Psoas muscle (tissue), 8 donors: Measurements from ENCODE around the gene CD248. TPM values are rescaled to one million over a fixed set of nuclear protein-coding genes. Genes with fewer than 3 reads are reported as not detected.

ENCODE experiments used
- ATAC-seq, 4 donors: fragments of 200-7000 bp; cut with Tn5 transposase; one replicate each; pipeline ENCODE4 v1.9.1; 2020; ENCODE audit warnings: moderate library complexity in 3 of 4, mild to moderate bottlenecking in 2 of 4
- DNase-seq, 2 donors: peaks; one replicate each; pipeline ENCODE4 v3.0.0-alpha.2; 2020
- H3K27ac ChIP-seq: fragments of 200-600 bp; one replicate; pipeline ENCODE4 v1.8.0; 2022
- H3K27me3 ChIP-seq, 3 donors: fragments of 200-600 bp in 1 of 3; one replicate each; pipeline versions ENCODE4 v1.6.1 to v1.8.0; 2013 to 2022; ENCODE audit warnings: low read length in 2 of 3, mild to moderate bottlenecking in 2 of 3, moderate library complexity in 1 of 3; ENCODE audit not compliant: insufficient read depth in 3 of 3
- H3K36me3 ChIP-seq, 2 donors: fragments of 200-600 bp in 1 of 2; one replicate each; pipeline versions ENCODE4 v1.6.1 to v1.8.0; 2013 to 2022; ENCODE audit warnings: low read depth in 1 of 2, mild to moderate bottlenecking in 1 of 2, moderate library complexity in 1 of 2; ENCODE audit not compliant: insufficient read depth in 1 of 2
- H3K4me1 ChIP-seq: fragments of 200-600 bp; one replicate; pipeline ENCODE4 v1.8.0; 2022
- H3K4me3 ChIP-seq: fragments of 200-600 bp; one replicate; pipeline ENCODE4 v1.8.0; 2022; ENCODE audit warnings: mild to moderate bottlenecking
- H3K9me3 ChIP-seq: fragments of 200-600 bp; one replicate; pipeline ENCODE4 v1.8.0; 2022
- CTCF ChIP-seq: fragments of 200-600 bp; IDR thresholded peaks from one replicate; pipeline ENCODE4 v1.8.0; 2022; ENCODE audit warnings: antibody characterized with exemption
- whole genome bisulfite sequencing, 3 donors: extraction: QIAGEN DNeasy Blood & Tissue Kit; methylation state at CpG; one replicate each; pipeline versions ENCODE4 v1.1.6 to v1.1.7; 2013; 5-methylcytosine and 5-hydroxymethylcytosine counted together
- intact Hi-C, 2 donors: fragments of 100-400 bp; cut with DNase I; formaldehyde crosslinking; loops; one replicate each; pipeline versions ENCODE4 v1.11.0 to v1.14.2; 2022
- polyA plus RNA-seq, 3 donors: library from polyadenylated mRNA; stranded (reverse); fragments of 200-250 nt; gene quantifications; one replicate each; pipeline ENCODE4 v1.2.3, GENCODE V29; 2013
- total RNA-seq, 4 donors: library from RNA; stranded (reverse); fragmentation: NEBNext Ultra II Directional in 2 of 4; extraction: Animal tissue kit (Norgen Biotek cat#: 25700) in 2 of 4; gene quantifications; one replicate each; pipeline versions ENCODE4 v1.2.1 to v1.2.4, GENCODE V29; 2021 to 2023
- donor health status: healthy with polysubstance abuse.
- donor health status: DM: no; HTN: no; CAD: no; lungs with moderate emphysema.
- donor health status: Bipolar disorder and iron deficiency.
- donor health status: healthy.
- donor health status: DM: yes; HTN: yes; CAD: no.
- donor health status: DM: no; HTN: no; CAD: no.
- donor health status: DM: no; HTN: no; CAD: no.
- donor health status: DM: yes; HTN: yes; CAD: no.

The CD248 gene
- total and polyA plus RNA-seq, 7 donors, result 2.9 to 10.7 (median 8.8) TPM

GRCh38 chr11:66268952-66269905 lies 47.6 kb downstream of the CD248 start:
- no peaks in the 10 kb centered on the region for H3K9me3 ChIP-seq
- H3K27me3 ChIP-seq, result no peaks in the 10 kb centered on the region
- DNase-seq (peak in 1 of 2 donors; percentile 66), ATAC-seq (no peak)
- H3K27ac ChIP-seq, result peak overlapping the region; percentile 97
- H3K4me1 ChIP-seq, result peaks cover 20% of the 10 kb centered on the region
- 3 to 5% (median 3%) methylated on average over 23 to 32 of the region's 32 CpGs for WGBS, 3 donors
- peak overlapping the region; percentile 98 for H3K4me3 ChIP-seq
- peak; percentile 10 for TF ChIP-seq CTCF
- intact Hi-C loops, result no loop called here
- H3K36me3 ChIP-seq, result peaks cover 0 to 50% of the 10 kb centered on the region in 2 donors

GRCh38 chr11:66268244-66268951 lies 48.4 kb downstream of the CD248 start, which contains the start of gene RAB1B:
Gene RAB1B (plus strand): TSS chr11:66268639. CDS start chr11:66268680, 41 bp downstream.
- peak within 1 kb of the TSS; percentile 98 for H3K4me3 ChIP-seq
- no peaks in the 10 kb centered on the region for H3K27me3 ChIP-seq
- WGBS, 3 donors, result 0% methylated on average over 43 to 64 of the region's 64 CpGs
- DNase-seq (peak; percentile 100), ATAC-seq (peak; percentile 88 to 90 (median 88))
- H3K4me1 ChIP-seq, result peaks cover 20% of the 10 kb centered on the region
- TF ChIP-seq CTCF, result no peak
- peak within 1 kb of the TSS; percentile 97 for H3K27ac ChIP-seq
- no peaks in the 10 kb centered on the region for H3K9me3 ChIP-seq
- intact Hi-C loops, result no loop called here
- H3K36me3 ChIP-seq, result peaks cover 0 to 50% of the 10 kb centered on the region in 2 donors

GRCh38 chr11:66267379-66268243 lies 49.2 kb downstream of the CD248 start:
- ATAC-seq (peak; percentile 81 to 87 (median 83)), DNase-seq (peak; percentile 93 to 94)
- H3K9me3 ChIP-seq, result no peaks in the 10 kb centered on the region
- intact Hi-C loops, result no loop called here
- H3K4me1 ChIP-seq, result peaks cover 20% of the 10 kb centered on the region
- H3K27me3 ChIP-seq, result no peaks in the 10 kb centered on the region
- 0 to 1% (median 1%) methylated on average over 60 to 61 of the region's 61 CpGs for WGBS, 3 donors
- no peak for TF ChIP-seq CTCF
- peaks cover 0 to 50% of the 10 kb centered on the region in 2 donors for H3K36me3 ChIP-seq
- peak overlapping the region; percentile 97 for H3K27ac ChIP-seq
- H3K4me3 ChIP-seq, result peak overlapping the region; percentile 98

GRCh38 chr11:66267039-66267378 lies 49.8 kb downstream of the CD248 start:
- H3K36me3 ChIP-seq, result peaks cover 0 to 50% of the 10 kb centered on the region in 2 donors
- intact Hi-C loops, result no loop called here
- H3K4me3 ChIP-seq, result peak overlapping the region; percentile 98
- no peaks in the 10 kb centered on the region for H3K9me3 ChIP-seq
- TF ChIP-seq CTCF, result no peak
- DNase-seq, result no peak
- no peaks in the 10 kb centered on the region for H3K27me3 ChIP-seq
- WGBS, 3 donors, result 10 to 14% (median 13%) methylated on average over 13 of the region's 13 CpGs
- H3K27ac ChIP-seq, result peak overlapping the region; percentile 97
- ATAC-seq, result no peak
- H3K4me1 ChIP-seq, result peaks cover 20% of the 10 kb centered on the region
